Transverse colon (tissue), 4 donors: ENCODE data around the gene APBB1. TPM values are rescaled to one million over a fixed set of nuclear protein-coding genes. Genes with fewer than 3 reads are reported as not detected.
"Not testable (repeated sequence)": the region's sequence is repeated elsewhere in the genome, so short reads cannot be mapped to it uniquely, and the experiment has no call there.

Experiments used
- DNase-seq: peaks from one replicate; pipeline ENCODE4 v3.0.0-alpha.2; 2019
- H3K27ac ChIP-seq, 4 donors: fragments of 200-600 bp; sonication (generic); 2 replicates each; pipeline ENCODE4 v1.5.1; 2016 to 2018; ENCODE audit warnings: inconsistent platforms in 4 of 4
- H3K27me3 ChIP-seq: fragments of 200-600 bp; sonication (generic); 2 replicates; pipeline ENCODE4 v1.5.1; 2017; ENCODE audit warnings: inconsistent platforms
- H3K36me3 ChIP-seq, 4 donors: fragments of 200-600 bp; sonication (generic); 2 replicates each; pipeline ENCODE4 v1.5.1; 2017 to 2019; ENCODE audit warnings: inconsistent platforms in 4 of 4
- H3K4me1 ChIP-seq, 4 donors: fragments of 200-600 bp; sonication (generic); 2 replicates each; pipeline ENCODE4 v1.5.1; 2017 to 2020; ENCODE audit warnings: inconsistent platforms in 4 of 4
- H3K4me3 ChIP-seq, 4 donors: fragments of 200-600 bp; sonication (generic); 1 replicate in 1 of 4; 2 replicates in 3 of 4; pipeline versions ENCODE4 v1.5.1 to v1.6.1; 2017 to 2019; ENCODE audit warnings: inconsistent platforms in 4 of 4
- H3K9me3 ChIP-seq, 2 donors: fragments of 200-600 bp; sonication (generic); 2 replicates each; pipeline ENCODE4 v1.5.1; 2017 to 2019; ENCODE audit warnings: inconsistent platforms in 2 of 2
- CTCF ChIP-seq, 5 experiments: fragments of 200-600 bp in 3 of 5; fragments of 450-650 bp in 2 of 5; sonication (generic) in 3 of 5; IDR thresholded peaks; 1 replicate in 2 of 5; 2 replicates in 3 of 5; pipeline ENCODE4 v1.5.1; 2016 to 2017; ENCODE audit warnings: antibody characterized with exemption in 5 of 5, inconsistent platforms in 3 of 5, mild to moderate bottlenecking in 2 of 5, moderate library complexity in 1 of 5
- EP300 ChIP-seq: sonication (generic); formaldehyde crosslinking; IDR thresholded peaks from one replicate; pipeline ENCODE4 v1.6.1; 2017; ENCODE audit warnings: antibody characterized with exemption, low read depth
- POLR2A ChIP-seq: fragments of 450-650 bp; IDR thresholded peaks from one replicate; pipeline ENCODE4 v1.6.1; 2016; ENCODE audit warnings: antibody characterized with exemption, mild to moderate bottlenecking, moderate library complexity
- POLR2AphosphoS5 ChIP-seq, 3 donors: sonication (generic); formaldehyde crosslinking; IDR thresholded peaks; one replicate each; pipeline ENCODE4 v1.6.1; 2016; ENCODE audit warnings: antibody characterized with exemption in 3 of 3
- WGBS, 2 donors: methylation state at CpG; one replicate each; pipeline ENCODE4 v1.1.5; 2018; ENCODE audit warnings: low coverage in 1 of 2; 5-methylcytosine and 5-hydroxymethylcytosine counted together
- in situ Hi-C, 4 donors: fragments of 200-750 bp; cut with MboI; loops; one replicate each; pipeline versions ENCODE4 v1.15.0 to v1.15.1; 2017; ENCODE audit warnings: low sequenced_read_pairs in 3 of 4, low pct_ligation_motif_present in 1 of 4, low pct_unique_long_range_greater_than_20kb in 1 of 4
- intact Hi-C: fragments of 100-400 bp; cut with DNase I; formaldehyde crosslinking; loops from one replicate; pipeline ENCODE4 v1.15.1; 2023; ENCODE audit warnings: low total_unique reads
- total RNA-seq, 4 donors: library from RNA; depleted of rRNA; stranded (reverse); fragments of >200 nt; gene quantifications; one replicate each; pipeline ENCODE4 v1.1.0, GENCODE V29; 2016

APBB1 gene
- total RNA-seq, 4 donors from 2014 or later = 9.0 to 18.3 (median 12.0) TPM

- peaks cover 0 to 7% (median 0%) of the 10 kb centered on the region in 4 donors for H3K4me1 ChIP-seq
- H3K27me3 ChIP-seq = no peaks in the 10 kb centered on the region
- WGBS, 2 donors = 63 to 80% methylated on average over 1 of the region's 1 CpG
- H3K27ac ChIP-seq = no peak overlapping the region
- H3K36me3 ChIP-seq = no peaks in the 10 kb centered on the region
- no peaks in the 10 kb centered on the region for H3K9me3 ChIP-seq
- H3K4me3 ChIP-seq = no peak overlapping the region
- DNase-seq = no peak
- TF ChIP-seq CTCF (IDR thresholded peaks at IDR 0.05) = no peak
- TF ChIP-seq EP300 = no peak
- no peak for TF ChIP-seq POLR2AphosphoS5 (IDR thresholded peaks at IDR 0.05)
- no peak for TF ChIP-seq POLR2A
- intact Hi-C loops = no loop called here
- in situ Hi-C loops = no loop called here
These were observed 21.7 kb downstream of the APBB1 start for GRCh38 chr11:6397156-6397555.

- Histone ChIP-seq H3K4me3 (no peak overlapping the region), H3K27me3 (no peaks in the 10 kb centered on the region), H3K27ac (no peak overlapping the region), H3K36me3 (no peaks in the 10 kb centered on the region), H3K4me1 (peaks cover 6 to 20% (median 10%) of the 10 kb centered on the region in 4 donors), H3K9me3 (no peaks in the 10 kb centered on the region)
- no peak for DNase-seq
- TF ChIP-seq CTCF (IDR thresholded peaks at IDR 0.05) = no peak
- TF ChIP-seq POLR2AphosphoS5 (IDR thresholded peaks at IDR 0.05) = no peak
- TF ChIP-seq POLR2A = no peak
- no peak for TF ChIP-seq EP300
- WGBS, 2 donors = 91% methylated on average over 16 of the region's 16 CpGs; no CpG with 5 or more reads in 1 of the 2 donors
- intact Hi-C loops = no loop called here
- in situ Hi-C loops = no loop called here
These were observed 23.3 kb downstream of the APBB1 start for GRCh38 chr11:6395470-6396060.

- H3K4me3 ChIP-seq = no peak overlapping the region
- H3K4me1 ChIP-seq = peaks cover 6 to 26% (median 16%) of the 10 kb centered on the region in 4 donors
- in situ Hi-C loops (no loop called here), intact Hi-C loops (no loop called here)
- H3K27me3 ChIP-seq = no peaks in the 10 kb centered on the region
- no peak overlapping the region for H3K27ac ChIP-seq
- no peaks in the 10 kb centered on the region for H3K36me3 ChIP-seq
- WGBS, 2 donors = 88% methylated on average over 16 of the region's 16 CpGs; no CpG with 5 or more reads in 1 of the 2 donors
- no peaks in the 10 kb centered on the region for H3K9me3 ChIP-seq
- no peak for TF ChIP-seq CTCF (IDR thresholded peaks at IDR 0.05)
- TF ChIP-seq POLR2A = no peak
- no peak for TF ChIP-seq EP300
- TF ChIP-seq POLR2AphosphoS5 (IDR thresholded peaks at IDR 0.05) = no peak
- no peak for DNase-seq
These were observed 24.8 kb downstream of the APBB1 start for GRCh38 chr11:6393989-6394670.

GRCh38 chr11:6392251-6392650, 26.6 kb downstream of the APBB1 start:
- H3K9me3 ChIP-seq, H3K36me3 ChIP-seq, DNase-seq, H3K4me3 ChIP-seq, in situ Hi-C loops, H3K27me3 ChIP-seq, intact Hi-C loops, H3K27ac ChIP-seq: not testable (repeated sequence)
- H3K4me1 ChIP-seq = peaks cover 6 to 40% (median 23%) of the 10 kb centered on the region in 4 donors
- WGBS, 2 donors = 97 to 100% methylated on average over 2 to 4 of the region's 4 CpGs
